ENCODE results near the gene PDZD11. TPM values are rescaled to one million over a fixed set of nuclear protein-coding genes. Genes with fewer than 3 reads are reported as not detected.
"Not testable (repeated sequence)": the region's sequence is repeated elsewhere in the genome, so short reads cannot be mapped to it uniquely, and the experiment has no call there.

Gene PDZD11, protein sequence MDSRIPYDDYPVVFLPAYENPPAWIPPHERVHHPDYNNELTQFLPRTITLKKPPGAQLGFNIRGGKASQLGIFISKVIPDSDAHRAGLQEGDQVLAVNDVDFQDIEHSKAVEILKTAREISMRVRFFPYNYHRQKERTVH
- 10 to 100 TPM; 27.9 to 28.3 TPM for total RNA-seq

DNA sequence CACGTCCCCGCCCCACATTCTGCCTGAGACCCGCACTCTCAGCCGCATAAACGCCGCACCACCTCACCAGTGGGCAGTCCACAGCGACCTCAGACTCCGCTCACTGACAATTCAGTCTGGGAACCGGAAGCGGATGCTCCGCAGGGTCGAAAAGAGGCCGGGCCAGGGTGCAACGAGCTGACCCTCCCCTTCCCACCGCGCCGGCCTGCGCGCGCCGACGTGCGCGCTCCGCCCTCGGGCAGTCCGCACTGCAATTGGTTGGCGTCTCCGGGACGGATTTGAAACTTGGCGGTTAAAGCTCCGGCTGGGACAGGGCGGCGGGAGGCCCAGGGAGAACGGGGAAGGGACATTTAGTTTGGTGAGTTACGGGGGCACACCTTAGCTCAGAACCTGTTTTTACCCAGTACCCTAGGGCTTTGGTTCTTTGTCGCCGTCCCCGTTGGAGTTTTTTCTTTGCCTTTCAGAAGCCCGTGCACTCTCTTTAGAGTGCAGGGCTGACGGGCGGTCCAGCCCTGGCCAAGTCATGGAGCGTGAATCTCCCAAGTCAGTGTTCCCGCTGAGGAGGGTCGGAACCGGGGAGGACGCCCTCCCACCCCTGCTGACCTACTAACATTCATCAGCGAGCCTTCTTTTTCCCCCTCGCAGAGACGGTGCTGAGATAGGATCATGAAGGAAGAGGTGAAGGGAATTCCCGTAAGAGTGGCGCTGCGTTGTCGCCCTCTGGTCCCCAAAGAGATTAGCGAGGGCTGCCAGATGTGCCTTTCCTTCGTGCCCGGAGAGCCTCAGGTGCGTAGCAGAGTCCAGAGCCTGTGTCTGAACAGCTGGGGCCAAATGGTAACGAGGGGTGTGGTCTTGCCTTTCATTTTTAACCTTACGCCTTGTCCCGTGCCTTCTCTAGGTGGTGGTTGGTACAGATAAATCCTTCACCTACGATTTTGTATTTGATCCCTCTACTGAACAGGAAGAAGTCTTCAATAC, at the start of gene PDZD11, which contains the start of gene KIF4A:
TSS of gene PDZD11 (minus strand) at position 135 of the 978 bp plus-strand sequence. CDS start 586 bp downstream, outside the sequence.
TSS of gene KIF4A (plus strand) at position 312 of the 978 bp plus-strand sequence. CDS start at position 667, 355 bp downstream.
- peaks cover under 1 to 6% of the 10 kb centered on the region in 2 donors for H3K4me1 Mint-ChIP-seq (ENCODE audit: low read depth in 2 of 2)
- peaks cover 0 to 2% of the 10 kb centered on the region in 2 donors for H3K27me3 Mint-ChIP-seq
- H3K36me3 Mint-ChIP-seq = peaks cover under 1% of the 10 kb centered on the region
- no peaks in the 10 kb centered on the region for H3K9me3 Mint-ChIP-seq
- DNase-seq (ENCODE audit: low spot score) (peak; percentile 89), ATAC-seq (peak; percentile 99 to 100)
- peak within 1 kb of the TSS; percentile 84 for H3K4me3 Mint-ChIP-seq
- H3K27ac Mint-ChIP-seq = peak within 1 kb of the TSS; percentile 60 to 81

DNA sequence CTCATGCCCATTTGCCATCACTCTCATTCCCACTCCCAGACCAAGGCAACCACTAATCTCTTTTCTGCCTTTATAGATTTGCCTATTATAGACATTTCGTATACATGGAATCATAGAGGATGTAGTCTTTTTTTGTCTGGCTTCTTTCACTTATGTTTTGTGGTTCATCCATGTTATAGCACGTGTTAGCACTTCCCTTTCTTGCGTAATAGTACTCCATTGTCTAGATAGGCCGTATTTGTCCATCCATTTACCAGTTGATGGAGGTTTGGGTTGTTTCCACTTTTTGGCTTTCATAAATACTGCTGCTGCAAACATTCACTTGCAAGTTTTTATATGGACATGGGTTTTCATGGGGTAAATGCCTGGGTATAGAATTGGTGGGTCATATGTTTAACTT, 48.6 kb upstream of the PDZD11 start:
- Mint-ChIP-seq H3K36me3 (no peaks in the 10 kb centered on the region), H3K4me1 (ENCODE audit: low read depth in 2 of 2) (no peaks in the 10 kb centered on the region), H3K27me3 (no peaks in the 10 kb centered on the region), H3K27ac (no peak overlapping the region), H3K9me3 (no peaks in the 10 kb centered on the region), H3K4me3 (no peak overlapping the region)
- ATAC-seq = no peak
- DNase-seq (ENCODE audit: low spot score) = no peak

DNA sequence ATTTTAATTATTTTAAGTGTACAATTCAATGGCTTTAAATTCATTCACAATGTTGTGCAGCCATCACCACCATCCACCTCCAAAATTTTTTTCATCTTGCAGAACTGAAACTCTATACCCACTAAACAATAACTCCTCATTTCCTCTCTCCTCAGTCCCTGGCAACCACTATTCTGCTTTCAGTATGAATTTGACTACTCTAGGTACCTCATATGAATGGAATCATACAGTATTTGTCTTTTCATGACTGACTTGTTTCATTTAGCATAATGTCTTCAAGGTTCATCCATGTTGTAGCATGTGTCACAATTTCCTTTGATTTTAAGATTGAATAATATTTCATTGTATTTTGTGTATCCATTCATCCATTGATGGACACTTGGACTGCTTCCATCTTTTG, 47.0 kb upstream of the PDZD11 start:
- Mint-ChIP-seq H3K4me1 (ENCODE audit: low read depth in 2 of 2) (no peaks in the 10 kb centered on the region), H3K9me3 (no peaks in the 10 kb centered on the region), H3K4me3 (no peak overlapping the region), H3K36me3 (no peaks in the 10 kb centered on the region), H3K27ac (no peak overlapping the region), H3K27me3 (no peaks in the 10 kb centered on the region)
- ATAC-seq = peak; percentile 59 to 83
- no peak for DNase-seq (ENCODE audit: low spot score)

DNA sequence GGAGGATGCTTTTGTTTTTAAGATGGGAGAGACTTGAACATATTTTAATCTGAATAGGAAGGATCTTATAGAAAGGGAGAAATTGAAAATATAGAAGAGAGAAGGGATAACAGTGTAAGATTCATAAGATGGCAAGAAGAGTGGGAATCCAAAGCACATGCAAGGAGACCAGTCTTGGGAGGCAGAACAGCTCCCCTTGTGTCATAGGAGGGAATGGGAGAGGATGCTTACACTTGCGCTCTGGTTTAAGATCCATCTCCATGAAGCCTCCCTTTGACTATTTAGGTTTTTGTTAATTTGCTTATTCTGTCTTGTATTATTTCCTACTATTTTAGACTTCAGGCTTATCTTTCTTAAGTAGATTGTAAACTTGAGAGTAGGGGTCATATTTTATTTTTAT, 42.9 kb upstream of the PDZD11 start:
- DNase-seq (ENCODE audit: low spot score) (no peak), ATAC-seq (no peak)
- no peaks in the 10 kb centered on the region for H3K9me3 Mint-ChIP-seq
- H3K27me3 Mint-ChIP-seq = peaks cover 0 to 4% of the 10 kb centered on the region in 2 donors
- H3K4me1 Mint-ChIP-seq (ENCODE audit: low read depth in 2 of 2) = no peaks in the 10 kb centered on the region
- H3K36me3 Mint-ChIP-seq = no peaks in the 10 kb centered on the region
- H3K27ac Mint-ChIP-seq = no peak overlapping the region
- no peak overlapping the region for H3K4me3 Mint-ChIP-seq

DNA sequence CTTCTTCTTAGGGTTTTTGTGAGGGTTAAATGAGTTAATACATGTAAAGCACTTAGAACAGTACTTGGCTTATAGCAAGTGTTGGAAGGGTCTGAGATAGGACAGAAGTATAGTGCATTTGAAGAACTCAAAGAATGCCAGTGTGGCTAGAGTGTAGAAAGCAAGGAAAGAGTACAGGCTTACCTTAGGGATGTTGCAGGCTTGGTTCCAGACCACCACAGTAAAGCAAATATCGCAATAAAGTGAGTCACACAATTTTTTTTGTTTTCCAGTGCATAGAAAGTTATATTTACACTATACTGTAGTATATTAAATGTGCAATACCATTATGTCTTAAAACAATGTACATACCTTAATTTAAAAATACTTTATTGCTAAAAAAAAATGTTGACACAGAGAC, 41.4 kb upstream of the PDZD11 start:
- ATAC-seq = no peak
- no peak overlapping the region for H3K27ac Mint-ChIP-seq
- peaks cover 0 to 8% of the 10 kb centered on the region in 2 donors for H3K27me3 Mint-ChIP-seq

DNA sequence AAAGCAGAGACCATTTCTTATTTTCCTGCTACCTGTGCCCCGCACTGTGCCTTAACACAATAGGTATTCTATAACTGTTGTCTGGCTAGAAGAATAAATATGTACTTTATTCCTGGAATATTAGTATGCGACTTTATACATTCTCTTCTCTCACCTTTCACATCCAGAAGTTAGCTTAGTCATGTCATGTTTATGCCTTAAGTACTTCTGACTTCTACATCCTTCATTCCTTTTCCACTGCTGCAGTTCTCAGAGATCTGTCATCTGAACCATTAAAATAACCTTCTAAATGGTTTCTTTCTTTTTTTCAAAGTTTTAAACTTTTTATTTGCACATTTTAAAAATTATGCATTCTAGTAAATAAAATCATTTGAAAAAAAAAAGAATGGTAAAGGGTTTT, 34.6 kb upstream of the PDZD11 start:
- H3K36me3 Mint-ChIP-seq = no peaks in the 10 kb centered on the region

More for the DNA sequence above, 41.4 kb upstream of the PDZD11 start:
- no peak overlapping the region for H3K4me3 Mint-ChIP-seq
- no peak for DNase-seq (ENCODE audit: low spot score)
- H3K4me1 Mint-ChIP-seq (ENCODE audit: low read depth in 2 of 2) = no peaks in the 10 kb centered on the region
- no peaks in the 10 kb centered on the region for H3K9me3 Mint-ChIP-seq
- H3K36me3 Mint-ChIP-seq = no peaks in the 10 kb centered on the region

DNA sequence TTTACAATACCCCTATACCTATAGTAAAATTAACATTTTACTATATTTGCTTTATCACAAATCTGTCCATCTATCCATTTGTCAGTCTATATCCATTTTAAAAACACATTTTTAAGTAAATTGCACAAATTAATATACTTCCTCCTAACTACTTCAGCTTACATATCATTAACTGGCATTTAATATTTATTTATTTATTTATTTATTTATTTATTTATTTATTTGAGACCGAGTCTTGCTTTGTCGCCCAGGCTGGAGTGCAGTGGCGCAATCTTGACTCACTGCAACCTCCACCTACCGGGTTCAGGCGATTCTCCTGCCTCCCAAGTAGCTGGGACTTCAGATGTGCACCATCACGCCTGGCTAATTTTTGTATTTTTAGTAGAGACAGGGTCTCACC, 33.9 kb upstream of the PDZD11 start:
- H3K27me3 Mint-ChIP-seq = peaks cover 0 to 16% of the 10 kb centered on the region in 2 donors
- H3K36me3 Mint-ChIP-seq; DNase-seq (ENCODE audit: low spot score); H3K4me1 Mint-ChIP-seq (ENCODE audit: low read depth in 2 of 2); H3K4me3 Mint-ChIP-seq; H3K9me3 Mint-ChIP-seq; H3K27ac Mint-ChIP-seq; ATAC-seq: not testable (repeated sequence)

More for the DNA sequence above, 34.6 kb upstream of the PDZD11 start:
- Mint-ChIP-seq H3K9me3 (no peaks in the 10 kb centered on the region), H3K4me1 (ENCODE audit: low read depth in 2 of 2) (no peaks in the 10 kb centered on the region), H3K27ac (no peak overlapping the region), H3K27me3 (peaks cover 0 to 16% of the 10 kb centered on the region in 2 donors), H3K4me3 (no peak overlapping the region)
- ATAC-seq = no peak
- DNase-seq (ENCODE audit: low spot score) = no peak

DNA sequence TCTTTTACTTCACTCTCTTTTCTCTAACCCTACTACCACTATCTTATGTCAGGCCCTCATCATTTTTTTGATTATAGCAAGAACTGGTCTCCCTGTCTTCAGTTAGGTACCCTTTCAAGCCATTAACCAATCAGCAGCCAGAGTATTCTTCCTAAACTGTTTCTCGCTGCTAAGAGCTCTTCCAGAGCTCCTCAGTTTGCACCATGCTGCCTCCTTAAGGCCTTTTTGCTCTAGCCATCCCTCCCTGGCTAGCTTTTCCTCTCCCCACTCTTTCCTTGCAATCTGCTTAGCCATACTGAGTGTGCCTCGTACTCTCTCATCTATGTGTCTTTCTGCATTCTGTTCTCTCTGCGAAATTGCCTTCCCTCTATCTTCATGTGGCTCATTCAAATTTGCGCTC, 33.1 kb upstream of the PDZD11 start:
- no peak overlapping the region for H3K4me3 Mint-ChIP-seq
- H3K27me3 Mint-ChIP-seq = peaks cover 0 to 16% of the 10 kb centered on the region in 2 donors
- no peak overlapping the region for H3K27ac Mint-ChIP-seq
- no peaks in the 10 kb centered on the region for H3K36me3 Mint-ChIP-seq
- DNase-seq (ENCODE audit: low spot score) (no peak), ATAC-seq (no peak)
- H3K9me3 Mint-ChIP-seq = no peaks in the 10 kb centered on the region
- H3K4me1 Mint-ChIP-seq (ENCODE audit: low read depth in 2 of 2) = no peaks in the 10 kb centered on the region

DNA sequence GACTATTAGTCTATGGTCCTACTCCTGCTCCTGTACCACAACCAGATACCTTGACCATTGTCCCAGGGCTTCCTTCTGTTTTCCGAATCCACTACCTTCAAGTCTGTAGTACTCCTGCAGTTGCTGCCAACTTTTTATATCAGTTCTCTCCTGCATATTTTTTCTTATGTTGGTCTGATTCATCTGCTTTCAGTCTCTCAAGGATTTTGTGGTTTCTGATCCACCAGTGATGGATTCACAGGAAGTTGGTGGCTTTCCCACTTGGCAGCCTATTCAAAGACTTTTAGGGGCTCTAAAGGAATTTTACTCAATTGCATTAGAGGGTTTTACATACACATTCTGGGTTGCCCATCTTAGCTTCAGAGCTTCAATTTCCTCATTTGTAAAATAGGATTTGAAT, 23.8 kb upstream of the PDZD11 start:
- DNase-seq (ENCODE audit: low spot score) = no peak
- H3K27ac Mint-ChIP-seq = no peak overlapping the region
- H3K9me3 Mint-ChIP-seq = no peaks in the 10 kb centered on the region
- H3K4me1 Mint-ChIP-seq (ENCODE audit: low read depth in 2 of 2) = peaks cover 0 to 5% of the 10 kb centered on the region in 2 donors
- H3K36me3 Mint-ChIP-seq = no peaks in the 10 kb centered on the region
- H3K27me3 Mint-ChIP-seq = no peaks in the 10 kb centered on the region
- no peak overlapping the region for H3K4me3 Mint-ChIP-seq
- ATAC-seq = no peak

DNA sequence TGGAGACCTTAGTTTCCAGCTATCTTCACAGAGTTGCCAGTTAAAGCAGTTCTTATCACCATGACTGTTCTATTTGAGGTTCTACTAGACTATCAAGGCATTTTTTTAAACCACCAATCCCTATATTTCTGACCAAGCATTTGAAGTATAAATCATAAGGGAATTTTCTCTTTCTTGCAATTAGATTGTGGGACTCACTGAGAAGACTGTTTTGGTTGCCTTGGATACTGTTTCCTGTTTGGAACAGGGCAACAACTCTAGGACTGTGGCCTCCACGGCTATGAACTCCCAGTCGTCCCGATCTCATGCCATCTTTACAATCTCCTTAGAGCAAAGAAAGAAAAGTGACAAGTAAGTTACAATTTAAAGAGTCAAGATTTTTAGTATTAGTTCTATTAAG, 12.0 kb upstream of the PDZD11 start:
- Mint-ChIP-seq H3K27me3 (no peaks in the 10 kb centered on the region), H3K27ac (no peak overlapping the region), H3K4me3 (no peak overlapping the region), H3K9me3 (no peaks in the 10 kb centered on the region), H3K4me1 (ENCODE audit: low read depth in 2 of 2) (no peaks in the 10 kb centered on the region), H3K36me3 (no peaks in the 10 kb centered on the region)
- ATAC-seq (no peak), DNase-seq (ENCODE audit: low spot score) (no peak)

DNA sequence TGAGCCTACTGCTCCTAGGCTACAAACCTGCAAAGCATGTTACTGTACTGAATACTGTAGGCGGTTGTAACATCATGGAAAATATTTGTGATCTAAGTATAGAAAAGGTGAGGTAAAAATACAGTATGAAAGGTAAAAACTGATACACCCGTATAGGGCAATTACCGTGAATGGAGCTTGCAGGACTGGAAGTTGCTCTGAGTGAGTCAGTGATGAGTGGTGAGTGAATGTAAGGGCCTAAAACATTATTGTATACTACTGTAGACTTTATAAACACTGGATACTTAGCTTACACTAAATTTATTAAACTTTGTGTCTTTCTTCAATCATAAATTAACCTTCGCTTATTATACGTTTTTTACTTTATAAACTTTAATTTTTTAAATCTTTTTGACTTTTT, 3.9 kb upstream of the PDZD11 start:
- H3K36me3 Mint-ChIP-seq = no peaks in the 10 kb centered on the region
- H3K9me3 Mint-ChIP-seq = no peaks in the 10 kb centered on the region
- DNase-seq (ENCODE audit: low spot score) (no peak), ATAC-seq (no peak)
- H3K27me3 Mint-ChIP-seq = no peaks in the 10 kb centered on the region
- H3K27ac Mint-ChIP-seq = no peak overlapping the region
- H3K4me3 Mint-ChIP-seq = no peak overlapping the region
- H3K4me1 Mint-ChIP-seq (ENCODE audit: low read depth in 2 of 2) = peaks cover 0 to 3% of the 10 kb centered on the region in 2 donors

DNA sequence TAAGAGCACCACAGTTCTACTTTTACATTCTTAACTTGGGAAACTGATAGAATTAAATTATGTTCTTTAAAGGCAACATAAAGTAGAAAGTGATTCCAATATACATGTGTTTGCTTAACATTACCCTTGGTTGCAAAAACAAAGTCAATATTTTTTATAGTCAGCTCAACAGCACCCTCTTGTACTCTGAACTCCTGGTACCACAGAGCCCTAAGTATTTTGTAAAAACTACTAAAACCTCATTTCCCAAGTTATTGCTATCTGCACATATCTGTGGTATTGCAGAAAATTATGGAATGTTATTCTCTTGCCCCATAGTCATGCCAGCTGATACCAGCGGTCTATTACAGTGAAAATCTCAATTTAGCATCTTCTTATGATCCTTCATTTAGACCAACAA, 3.1 kb upstream of the PDZD11 start:
- Mint-ChIP-seq H3K4me1 (ENCODE audit: low read depth in 2 of 2) (peaks cover 0 to 3% of the 10 kb centered on the region in 2 donors), H3K4me3 (peak overlapping the region; percentile 12), H3K36me3 (no peaks in the 10 kb centered on the region), H3K9me3 (no peaks in the 10 kb centered on the region), H3K27ac (no peak overlapping the region), H3K27me3 (no peaks in the 10 kb centered on the region)
- no peak for ATAC-seq
- DNase-seq (ENCODE audit: low spot score) = no peak

DNA sequence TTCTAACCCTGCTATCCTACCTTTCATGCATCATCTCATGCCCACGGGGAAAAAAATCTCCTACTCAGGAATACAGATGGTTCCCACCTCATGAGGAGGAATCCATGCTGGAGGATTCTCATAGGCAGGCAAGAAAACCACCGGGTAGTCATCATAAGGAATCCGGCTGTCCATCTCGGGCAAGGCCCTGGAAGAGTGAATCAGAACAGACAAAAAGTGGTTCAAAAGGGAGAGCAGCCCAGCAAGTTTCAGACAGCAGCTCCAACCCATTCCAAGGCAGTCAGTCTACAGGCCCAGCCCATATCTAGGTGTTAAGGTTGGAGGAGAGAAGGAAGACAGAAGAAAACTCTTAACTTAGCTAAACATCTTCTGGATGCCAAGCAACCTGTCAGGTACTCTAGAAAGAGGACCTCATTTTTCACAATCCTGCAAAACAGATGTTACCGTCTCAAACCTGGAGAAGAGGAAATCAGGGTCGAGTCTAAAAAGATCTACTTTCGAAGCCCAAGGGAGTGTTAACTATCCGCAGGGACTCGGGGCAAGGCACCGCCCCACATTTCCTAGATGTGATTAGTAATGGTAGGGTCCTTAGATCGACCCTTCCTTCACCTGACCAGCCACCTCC, 447 bp downstream of the PDZD11 start:
- Mint-ChIP-seq H3K27me3 (peaks cover 0 to 2% of the 10 kb centered on the region in 2 donors), H3K4me3 (peak overlapping the region; percentile 84), H3K9me3 (no peaks in the 10 kb centered on the region), H3K4me1 (ENCODE audit: low read depth in 2 of 2) (peaks cover 5 to 6% of the 10 kb centered on the region in 2 donors), H3K36me3 (peaks cover 6% of the 10 kb centered on the region), H3K27ac (peak overlapping the region; percentile 60 to 81)
- DNase-seq (ENCODE audit: low spot score) = no peak
- ATAC-seq = no peak

DNA sequence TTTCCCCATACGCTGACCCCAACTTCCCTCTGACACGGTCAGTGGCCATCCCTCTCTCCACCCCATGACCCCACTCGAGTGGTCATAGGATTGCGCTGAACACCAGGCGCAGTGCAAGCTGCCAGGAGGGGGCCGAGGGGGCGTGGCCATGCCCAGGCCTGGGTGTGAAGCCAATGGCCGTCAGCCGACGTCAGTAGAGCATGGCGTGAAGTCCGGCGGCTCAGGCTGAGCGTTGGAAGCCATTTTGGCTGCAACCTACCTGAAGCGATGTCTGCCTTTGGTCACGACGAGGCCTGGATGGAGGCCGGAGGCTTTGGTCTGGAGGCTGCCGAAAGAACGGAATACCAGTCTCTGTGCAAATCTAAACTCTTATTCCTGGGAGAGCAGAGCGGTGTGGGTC, 7.8 kb downstream of the PDZD11 start, which contains the start of gene RAB41:
TSS of gene RAB41 (plus strand) at position 222 of the 400 bp plus-strand sequence. CDS start at position 268, 46 bp downstream.
- H3K9me3 Mint-ChIP-seq = no peaks in the 10 kb centered on the region
- DNase-seq (ENCODE audit: low spot score) (no peak), ATAC-seq (no peak)
- peaks cover 2 to 5% of the 10 kb centered on the region in 2 donors for H3K4me1 Mint-ChIP-seq (ENCODE audit: low read depth in 2 of 2)
- H3K4me3 Mint-ChIP-seq = no peak within 1 kb of the TSS
- H3K27me3 Mint-ChIP-seq = peaks cover 0 to 2% of the 10 kb centered on the region in 2 donors
- no peak within 1 kb of the TSS for H3K27ac Mint-ChIP-seq
- peaks cover 6% of the 10 kb centered on the region for H3K36me3 Mint-ChIP-seq

Data from natural killer cell treated with Interleukin-12 subunit alpha and Interleukin-12 subunit beta and Interleukin-15 and Interleukin-18, amount 100 ng/mL, for 72 hours (primary cell).